ENCODE measurements around the gene CFAP97D2. TPM values are rescaled to one million over a fixed set of nuclear protein-coding genes. Genes with fewer than 3 reads are reported as not detected.

Gene CFAP97D2
- total RNA-seq, 1 experiment from 2014 or later, result not detected

- TF ChIP-seq SOX15 (CRISPR knock-in tag; IDR thresholded peaks at IDR 0.05) (no peak), SMAD4 (CRISPR knock-in tag; IDR thresholded peaks at IDR 0.05) (no peak), OVOL2 (CRISPR knock-in tag; IDR thresholded peaks at IDR 0.05; ENCODE audit: borderline replicate concordance) (no peak), FOXJ3 (CRISPR knock-in tag; IDR thresholded peaks at IDR 0.05; ENCODE audit: borderline replicate concordance) (no peak), NR2C2 (CRISPR knock-in tag; IDR thresholded peaks at IDR 0.05) (no peak), ATF6 (CRISPR knock-in tag; IDR thresholded peaks at IDR 0.05) (no peak), CBFB (CRISPR knock-in tag; IDR thresholded peaks at IDR 0.05; ENCODE audit: low read depth) (no peak), NFYB (CRISPR knock-in tag; conservative IDR thresholded peaks at IDR 0.05; ENCODE audit: low read depth) (no peak), MYBL2 (CRISPR knock-in tag; IDR thresholded peaks at IDR 0.05) (no peak), ZNF532 (CRISPR knock-in tag; IDR thresholded peaks at IDR 0.05; ENCODE audit: borderline replicate concordance) (no peak), EMX1 (CRISPR knock-in tag; IDR thresholded peaks at IDR 0.05) (no peak), ZBTB21 (CRISPR knock-in tag; IDR thresholded peaks at IDR 0.05; ENCODE audit: borderline replicate concordance) (no peak), PREB (CRISPR knock-in tag; IDR thresholded peaks at IDR 0.05; ENCODE audit: borderline replicate concordance) (no peak), IRF2 (CRISPR knock-in tag; IDR thresholded peaks at IDR 0.05; ENCODE audit: borderline replicate concordance, low read depth) (no peak), CDX4 (CRISPR knock-in tag; IDR thresholded peaks at IDR 0.05; ENCODE audit: borderline replicate concordance) (no peak), FOXP1 (CRISPR knock-in tag; IDR thresholded peaks at IDR 0.05; ENCODE audit: borderline replicate concordance) (no peak)
- TF ChIP-seq, protein P1, sequence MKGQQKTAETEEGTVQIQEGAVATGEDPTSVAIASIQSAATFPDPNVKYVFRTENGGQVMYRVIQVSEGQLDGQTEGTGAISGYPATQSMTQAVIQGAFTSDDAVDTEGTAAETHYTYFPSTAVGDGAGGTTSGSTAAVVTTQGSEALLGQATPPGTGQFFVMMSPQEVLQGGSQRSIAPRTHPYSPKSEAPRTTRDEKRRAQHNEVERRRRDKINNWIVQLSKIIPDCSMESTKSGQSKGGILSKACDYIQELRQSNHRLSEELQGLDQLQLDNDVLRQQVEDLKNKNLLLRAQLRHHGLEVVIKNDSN (CRISPR knock-in tag; IDR thresholded peaks at IDR 0.05), result no peak
- TF ChIP-seq, protein P2, sequence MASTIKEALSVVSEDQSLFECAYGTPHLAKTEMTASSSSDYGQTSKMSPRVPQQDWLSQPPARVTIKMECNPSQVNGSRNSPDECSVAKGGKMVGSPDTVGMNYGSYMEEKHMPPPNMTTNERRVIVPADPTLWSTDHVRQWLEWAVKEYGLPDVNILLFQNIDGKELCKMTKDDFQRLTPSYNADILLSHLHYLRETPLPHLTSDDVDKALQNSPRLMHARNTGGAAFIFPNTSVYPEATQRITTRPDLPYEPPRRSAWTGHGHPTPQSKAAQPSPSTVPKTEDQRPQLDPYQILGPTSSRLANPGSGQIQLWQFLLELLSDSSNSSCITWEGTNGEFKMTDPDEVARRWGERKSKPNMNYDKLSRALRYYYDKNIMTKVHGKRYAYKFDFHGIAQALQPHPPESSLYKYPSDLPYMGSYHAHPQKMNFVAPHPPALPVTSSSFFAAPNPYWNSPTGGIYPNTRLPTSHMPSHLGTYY (CRISPR knock-in tag; IDR thresholded peaks at IDR 0.05), result no peak
- TF ChIP-seq, protein P3, sequence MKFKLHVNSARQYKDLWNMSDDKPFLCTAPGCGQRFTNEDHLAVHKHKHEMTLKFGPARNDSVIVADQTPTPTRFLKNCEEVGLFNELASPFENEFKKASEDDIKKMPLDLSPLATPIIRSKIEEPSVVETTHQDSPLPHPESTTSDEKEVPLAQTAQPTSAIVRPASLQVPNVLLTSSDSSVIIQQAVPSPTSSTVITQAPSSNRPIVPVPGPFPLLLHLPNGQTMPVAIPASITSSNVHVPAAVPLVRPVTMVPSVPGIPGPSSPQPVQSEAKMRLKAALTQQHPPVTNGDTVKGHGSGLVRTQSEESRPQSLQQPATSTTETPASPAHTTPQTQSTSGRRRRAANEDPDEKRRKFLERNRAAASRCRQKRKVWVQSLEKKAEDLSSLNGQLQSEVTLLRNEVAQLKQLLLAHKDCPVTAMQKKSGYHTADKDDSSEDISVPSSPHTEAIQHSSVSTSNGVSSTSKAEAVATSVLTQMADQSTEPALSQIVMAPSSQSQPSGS (CRISPR knock-in tag; IDR thresholded peaks at IDR 0.05; ENCODE audit: borderline replicate concordance, low read depth), result no peak
- TF ChIP-seq, protein P4, sequence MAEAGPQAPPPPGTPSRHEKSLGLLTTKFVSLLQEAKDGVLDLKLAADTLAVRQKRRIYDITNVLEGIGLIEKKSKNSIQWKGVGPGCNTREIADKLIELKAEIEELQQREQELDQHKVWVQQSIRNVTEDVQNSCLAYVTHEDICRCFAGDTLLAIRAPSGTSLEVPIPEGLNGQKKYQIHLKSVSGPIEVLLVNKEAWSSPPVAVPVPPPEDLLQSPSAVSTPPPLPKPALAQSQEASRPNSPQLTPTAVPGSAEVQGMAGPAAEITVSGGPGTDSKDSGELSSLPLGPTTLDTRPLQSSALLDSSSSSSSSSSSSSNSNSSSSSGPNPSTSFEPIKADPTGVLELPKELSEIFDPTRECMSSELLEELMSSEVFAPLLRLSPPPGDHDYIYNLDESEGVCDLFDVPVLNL (CRISPR knock-in tag; IDR thresholded peaks at IDR 0.05; ENCODE audit: borderline replicate concordance, low read depth), result no peak
- no peaks in the 10 kb centered on the region for H3K9me3 Mint-ChIP-seq
- no peak overlapping the region for H3K4me3 Mint-ChIP-seq
- POLR2A ChIA-PET, result no interaction called here
- CTCF ChIA-PET, result no interaction called here
- DNase-seq (ENCODE audit: low spot score) (no peak), ATAC-seq (no peak)
- no peak overlapping the region for H3K27ac Mint-ChIP-seq
- H3K27me3 Mint-ChIP-seq (ENCODE audit: low read depth), result no peaks in the 10 kb centered on the region
- H3K4me1 Mint-ChIP-seq, result peaks cover 8% of the 10 kb centered on the region
- H3K36me3 Mint-ChIP-seq, result peaks cover 84% of the 10 kb centered on the region
Observed at GRCh38 chr13:114248011-114248410, 69.0 kb downstream of the CFAP97D2 start.

All from WTC11 (cell line).